ENCODE measurements around the gene SERPINI2.

Gene SERPINI2, protein sequence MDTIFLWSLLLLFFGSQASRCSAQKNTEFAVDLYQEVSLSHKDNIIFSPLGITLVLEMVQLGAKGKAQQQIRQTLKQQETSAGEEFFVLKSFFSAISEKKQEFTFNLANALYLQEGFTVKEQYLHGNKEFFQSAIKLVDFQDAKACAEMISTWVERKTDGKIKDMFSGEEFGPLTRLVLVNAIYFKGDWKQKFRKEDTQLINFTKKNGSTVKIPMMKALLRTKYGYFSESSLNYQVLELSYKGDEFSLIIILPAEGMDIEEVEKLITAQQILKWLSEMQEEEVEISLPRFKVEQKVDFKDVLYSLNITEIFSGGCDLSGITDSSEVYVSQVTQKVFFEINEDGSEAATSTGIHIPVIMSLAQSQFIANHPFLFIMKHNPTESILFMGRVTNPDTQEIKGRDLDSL

GRCh38 chr3:167473863-167474262, at the start of gene SERPINI2:
Gene SERPINI2 (minus strand): TSS chr3:167474042. CDS start chr3:167471834, 2,208 bp downstream.
- DNase-seq (ENCODE audit: low read depth in 2 of 2): no peak

DNA sequence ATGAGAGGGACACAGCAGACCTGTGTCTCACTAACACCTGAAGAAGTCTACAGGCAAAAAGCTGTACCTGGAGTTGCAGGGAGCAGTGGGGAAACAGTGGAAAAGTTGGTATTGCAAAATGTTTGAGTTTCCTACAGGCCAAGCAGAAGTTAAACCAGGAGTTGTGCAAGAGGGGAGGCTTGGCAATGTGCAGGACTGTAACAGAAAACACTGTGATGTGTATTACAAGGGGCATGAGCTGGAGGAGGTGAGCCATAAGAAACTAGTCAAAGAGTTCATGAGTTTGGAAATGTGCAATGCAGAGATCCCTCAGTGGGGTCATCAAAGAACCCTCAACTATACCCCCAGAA, 47.1 kb upstream of the SERPINI2 start:
- no peak for DNase-seq (ENCODE audit: low read depth in 2 of 2)

DNA sequence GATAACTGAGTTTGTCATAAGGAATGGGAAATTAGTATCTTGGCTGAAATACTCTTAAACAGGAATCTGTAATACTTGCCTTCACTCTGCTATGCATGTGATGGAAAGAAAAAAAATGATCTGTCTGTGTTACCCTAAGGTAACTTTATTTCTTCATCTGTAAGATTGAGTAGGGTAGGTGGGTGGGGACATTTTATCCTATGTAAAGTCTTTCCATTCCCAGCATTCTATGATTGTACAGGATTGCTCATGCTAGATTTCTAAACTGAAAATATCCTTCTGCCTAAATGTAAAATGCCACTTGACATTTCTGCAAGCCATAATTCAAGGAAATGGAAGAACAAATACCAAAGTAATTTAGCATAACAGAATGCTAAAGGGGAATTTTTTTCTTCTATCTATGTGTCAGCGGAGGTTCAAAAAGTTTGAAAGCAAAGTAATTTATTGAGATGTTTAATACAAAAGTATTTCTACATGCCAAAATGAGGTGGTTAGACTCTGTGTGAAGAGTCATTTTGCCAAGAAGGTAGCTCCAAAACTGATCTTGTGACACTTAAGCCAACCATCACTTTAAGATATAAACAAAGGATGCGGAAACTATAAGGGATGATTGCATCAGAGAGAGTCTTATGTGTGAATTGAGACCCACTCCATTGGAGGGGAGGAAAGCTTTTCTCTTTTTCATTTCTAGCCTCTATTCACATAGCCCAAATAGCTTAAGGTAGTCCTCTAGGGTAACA, 46.6 kb upstream of the SERPINI2 start:
- DNase-seq (ENCODE audit: low read depth in 2 of 2): no peak

GRCh38 chr3:167507954-167508353, 34.1 kb upstream of the SERPINI2 start:
- DNase-seq (ENCODE audit: low read depth in 2 of 2): no peak

DNA sequence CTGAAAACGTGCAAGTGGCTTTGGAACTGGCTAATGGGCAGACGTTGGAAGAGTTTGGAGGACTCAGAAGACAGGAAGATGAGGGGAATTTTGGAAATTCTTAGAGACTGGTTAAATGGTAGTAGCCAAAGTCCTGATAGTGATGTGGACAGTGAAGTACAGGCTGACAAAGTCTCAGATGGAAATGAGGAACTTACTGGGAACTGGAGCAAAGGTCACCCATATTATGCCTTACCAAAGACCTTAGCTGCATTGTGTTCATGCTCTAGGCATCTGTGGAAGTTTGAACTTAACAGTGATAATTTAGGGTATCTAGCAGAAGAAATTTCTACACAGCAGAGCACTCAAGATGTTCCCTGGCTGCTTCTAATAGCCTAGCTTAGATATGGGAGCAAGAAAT, 28.6 kb upstream of the SERPINI2 start:
- DNase-seq (ENCODE audit: low read depth in 2 of 2): no peak

DNA sequence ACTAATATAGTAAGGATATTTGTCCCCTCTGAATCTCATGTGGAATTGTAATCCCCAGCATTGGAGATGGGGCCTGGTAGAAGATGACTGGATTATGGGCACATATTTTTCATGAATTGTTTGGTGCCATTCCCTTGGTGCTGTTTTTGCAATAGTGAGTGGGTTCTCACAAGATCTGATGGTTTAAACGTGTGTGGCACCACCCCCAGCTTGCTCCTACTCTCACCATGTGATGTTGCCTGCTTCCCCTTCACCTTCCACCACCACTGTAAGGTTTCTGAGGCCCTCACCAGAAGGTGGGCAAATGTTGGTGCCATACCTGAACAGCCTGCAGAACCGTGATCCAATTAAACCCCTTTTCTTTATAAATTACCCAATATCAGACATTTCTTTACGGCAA, 28.1 kb upstream of the SERPINI2 start:
- no peak for DNase-seq (ENCODE audit: low read depth in 2 of 2)

GRCh38 chr3:167497903-167498302, 24.1 kb upstream of the SERPINI2 start:
- DNase-seq (ENCODE audit: low read depth in 2 of 2): no peak

DNA sequence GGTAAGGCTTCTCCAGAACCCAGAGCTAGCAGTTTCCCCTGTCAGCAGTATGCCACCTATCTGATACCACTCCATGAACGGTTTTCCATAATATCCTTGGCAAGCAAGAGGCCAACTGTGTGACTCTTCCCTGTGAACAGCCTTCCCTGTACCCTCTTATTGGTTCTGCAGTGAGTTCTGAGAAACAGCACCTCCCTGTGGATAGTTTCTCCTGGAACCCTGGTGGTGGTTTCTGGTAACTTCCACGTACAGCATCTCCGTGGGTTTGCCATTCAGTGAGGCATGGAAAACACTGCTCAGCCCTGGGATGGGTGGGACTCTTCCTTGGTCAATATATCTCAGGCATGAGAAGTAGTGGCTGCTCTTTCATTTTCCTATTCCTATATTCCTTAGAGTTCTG, 19.4 kb upstream of the SERPINI2 start:
- no peak for DNase-seq (ENCODE audit: low read depth in 2 of 2)

DNA sequence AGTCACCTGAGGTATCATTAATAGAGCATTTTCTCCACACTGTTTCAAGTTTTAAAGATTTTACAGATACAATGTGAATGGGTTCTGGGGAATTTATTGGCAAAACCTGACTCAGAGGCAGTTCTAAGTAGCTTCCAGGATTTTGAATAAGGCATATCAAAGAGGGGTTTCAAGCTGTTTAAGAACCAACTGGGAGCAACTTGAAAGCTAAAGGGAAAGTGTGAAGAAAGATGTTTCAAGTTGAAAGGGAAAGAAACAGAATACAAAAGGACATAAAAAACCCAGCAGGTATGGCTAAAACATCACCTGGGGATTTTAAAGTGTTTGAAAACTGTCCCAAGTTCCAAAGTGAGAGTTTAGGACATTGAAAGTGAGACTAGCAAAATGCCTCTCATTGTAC, 17.8 kb upstream of the SERPINI2 start:
- DNase-seq (ENCODE audit: low read depth in 2 of 2): no peak

DNA sequence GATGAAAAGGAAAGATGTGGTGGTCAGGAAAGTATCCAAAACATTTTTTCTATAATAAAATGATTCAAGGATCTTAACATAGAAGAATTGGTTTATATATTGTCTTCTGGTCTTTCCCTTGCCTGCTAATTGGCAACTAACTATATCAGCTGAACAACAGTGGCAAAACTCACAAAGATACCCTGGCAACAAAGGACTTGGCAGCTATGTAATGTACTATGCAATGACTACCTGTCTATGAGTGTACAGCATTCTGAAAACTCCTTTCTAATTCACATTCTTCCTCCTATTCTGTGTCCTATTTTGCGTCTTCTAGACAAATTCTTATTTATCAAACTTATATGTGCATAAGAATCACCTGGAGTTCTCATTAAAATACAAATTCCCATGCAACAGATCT, 15.7 kb upstream of the SERPINI2 start:
- no peak for DNase-seq (ENCODE audit: low read depth in 2 of 2)

DNA sequence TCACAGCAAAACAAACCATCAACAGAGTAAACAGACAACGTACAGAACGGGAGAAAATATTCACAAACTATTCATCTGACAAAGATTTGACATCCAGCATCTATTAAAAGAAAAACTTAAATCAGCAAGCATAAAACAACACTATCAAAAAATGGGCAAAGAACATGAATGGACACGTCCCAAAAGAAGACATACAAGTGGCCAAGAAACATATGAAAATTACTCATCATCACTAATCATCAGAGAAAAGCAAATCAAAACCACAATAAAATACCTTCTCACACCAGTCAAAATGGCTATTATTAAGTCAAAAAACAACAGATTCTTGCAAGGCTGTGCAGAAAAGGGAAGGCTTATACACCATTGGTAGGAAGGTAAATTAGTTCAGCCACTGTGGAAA, 13.7 kb upstream of the SERPINI2 start:
- DNase-seq (ENCODE audit: low read depth in 2 of 2): no peak

GRCh38 chr3:167484551-167484950, 10.7 kb upstream of the SERPINI2 start:
- no peak for DNase-seq (ENCODE audit: low read depth in 2 of 2)

- no peak for DNase-seq (ENCODE audit: low read depth in 2 of 2)
Observed at GRCh38 chr3:167483708-167484475, 10.1 kb upstream of the SERPINI2 start.

GRCh38 chr3:167481164-167481563, 7.3 kb upstream of the SERPINI2 start:
- no peak for DNase-seq (ENCODE audit: low read depth in 2 of 2)

DNA sequence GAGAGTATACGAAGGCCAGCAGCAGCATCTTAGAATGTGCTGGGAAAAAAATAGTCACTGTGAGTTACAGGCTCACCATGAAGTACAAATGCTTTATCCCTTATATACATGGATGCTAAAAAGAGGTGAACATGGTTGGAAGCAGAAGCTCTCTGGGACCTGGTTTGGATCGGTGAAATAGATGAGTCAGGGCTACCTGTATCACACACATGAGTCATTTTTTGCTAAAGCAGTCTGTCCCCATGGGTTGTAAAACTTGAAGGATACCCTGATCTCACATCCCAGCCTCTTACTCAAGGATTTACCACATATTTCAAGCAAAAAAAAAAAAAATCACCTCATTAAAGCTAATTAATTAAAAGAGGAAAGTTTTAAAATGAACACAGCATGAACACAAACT, 6.9 kb upstream of the SERPINI2 start:
- DNase-seq (ENCODE audit: low read depth in 2 of 2): no peak

- DNase-seq (ENCODE audit: low read depth in 2 of 2): no peak
Observed at GRCh38 chr3:167469381-167469780, 4.5 kb downstream of the SERPINI2 start.

DNA sequence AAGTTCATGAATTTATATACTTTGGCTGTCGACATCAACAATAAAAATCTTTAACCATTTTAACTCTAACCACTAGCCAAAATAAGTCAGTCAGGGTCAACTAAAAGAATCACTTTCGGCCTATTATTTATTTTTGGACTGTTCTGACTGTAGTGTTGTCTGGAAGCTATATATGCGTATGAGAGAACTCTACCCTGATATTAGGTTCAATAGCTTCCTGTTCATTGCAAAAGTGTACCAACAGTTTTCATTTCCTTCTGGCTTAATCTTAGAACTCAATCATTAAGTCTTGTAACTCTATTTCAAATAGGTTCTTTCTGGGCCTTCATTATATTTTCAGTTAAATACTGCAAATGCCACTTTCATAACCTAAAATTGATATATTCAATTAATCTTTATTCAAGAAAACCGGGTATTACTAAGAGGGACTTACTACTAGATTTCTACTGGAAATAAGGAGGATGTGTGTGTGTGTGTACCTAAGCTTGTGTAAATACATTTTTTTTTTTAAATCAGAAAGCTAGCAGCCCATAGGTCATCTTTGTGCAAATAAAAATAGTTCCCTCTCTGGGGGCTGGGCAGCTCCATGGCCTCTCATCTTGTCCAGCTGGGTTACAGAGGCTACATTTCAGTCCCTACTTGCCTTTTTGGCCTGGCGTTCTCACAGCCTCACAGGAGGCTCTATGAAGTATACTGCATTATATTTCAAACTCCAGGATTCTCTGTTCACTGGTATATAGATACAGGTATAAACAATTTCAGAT, 5.8 kb downstream of the SERPINI2 start:
- DNase-seq (ENCODE audit: low read depth in 2 of 2): no peak

- no peak for DNase-seq (ENCODE audit: low read depth in 2 of 2)
Observed at GRCh38 chr3:167466966-167467365, 6.9 kb downstream of the SERPINI2 start.

- no peak for DNase-seq (ENCODE audit: low read depth in 2 of 2)
Observed at GRCh38 chr3:167456157-167456799, 17.6 kb downstream of the SERPINI2 start.

DNA sequence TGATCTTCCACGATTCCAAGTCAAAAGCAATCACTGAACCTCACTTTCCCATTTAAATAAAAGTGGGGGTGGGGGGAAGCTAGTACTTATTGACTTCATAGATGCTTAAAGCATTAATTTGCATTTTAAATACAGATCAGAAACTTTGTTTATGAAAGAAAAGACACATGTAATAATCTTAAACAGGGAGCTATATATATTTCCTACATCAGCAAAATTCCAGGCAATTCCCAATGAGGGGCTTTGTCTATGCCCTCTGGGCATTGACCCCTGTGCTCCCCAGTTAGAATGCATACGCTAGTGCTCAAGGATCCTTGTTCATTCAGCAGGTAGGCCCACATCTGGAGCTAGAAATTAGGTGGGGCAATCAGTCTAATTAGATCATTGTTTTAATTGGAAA, 20.0 kb downstream of the SERPINI2 start:
- DNase-seq (ENCODE audit: low read depth in 2 of 2): no peak

GRCh38 chr3:167451282-167451681, 22.6 kb downstream of the SERPINI2 start:
- DNase-seq (ENCODE audit: low read depth in 2 of 2): no peak

Measured in stimulated activated CD8-positive, alpha-beta memory T cell treated with anti-CD3 and anti-CD28 coated beads, Interleukin-15, amount 100 ng/mL, for 48 hours (primary cell).